Measurements from ENCODE around the gene KLF13.

Gene KLF13

GRCh38 chr15:31398677-31399301, 72.2 kb downstream of the KLF13 start:
- Mint-ChIP-seq H3K4me3 (no peak overlapping the region), H3K36me3 (no peaks in the 10 kb centered on the region), H3K9me3 (no peaks in the 10 kb centered on the region), H3K27me3 (no peaks in the 10 kb centered on the region), H3K4me1 (peaks cover 6% of the 10 kb centered on the region), H3K27ac (no peak overlapping the region)
- DNase-seq (ENCODE audit: low spot score in 2 of 2): no peak
- ATAC-seq (ENCODE audit: low read depth): no peak

DNA sequence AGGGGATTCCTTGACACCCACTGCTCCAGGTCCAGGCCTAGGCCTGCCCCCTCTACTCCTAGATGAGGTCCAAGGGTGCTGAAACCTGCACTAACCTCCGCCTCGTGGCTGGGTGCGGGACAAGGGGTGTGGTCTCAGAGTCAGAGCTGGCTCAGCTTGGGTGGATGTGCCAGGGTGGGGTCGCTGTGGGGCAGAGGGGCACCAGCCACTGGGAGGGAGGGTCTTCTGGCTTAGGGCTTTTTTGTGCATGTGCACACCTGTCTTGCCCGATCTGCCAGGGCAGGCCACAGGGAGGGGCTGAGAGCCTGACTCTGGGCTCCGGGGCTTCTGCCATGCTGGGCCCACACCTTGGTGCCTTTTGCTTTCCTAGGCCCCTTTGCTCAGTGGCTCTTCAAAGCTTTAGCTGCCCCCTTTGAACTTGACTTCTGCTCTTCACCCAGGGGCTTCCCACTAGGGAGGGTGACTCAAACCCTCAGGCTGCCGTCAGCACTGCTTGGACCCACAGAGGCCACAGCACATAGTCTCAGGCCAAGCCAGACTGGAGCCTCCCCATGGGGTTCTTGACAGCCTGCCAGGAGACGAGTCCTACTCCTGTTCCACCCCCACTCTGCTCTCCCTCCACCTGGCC, 73.0 kb downstream of the KLF13 start:
- H3K36me3 Mint-ChIP-seq: no peaks in the 10 kb centered on the region
- ATAC-seq (ENCODE audit: low read depth): no peak
- H3K4me3 Mint-ChIP-seq: no peak overlapping the region
- no peak for DNase-seq (ENCODE audit: low spot score in 2 of 2)
- H3K4me1 Mint-ChIP-seq: peaks cover 5% of the 10 kb centered on the region
- no peak overlapping the region for H3K27ac Mint-ChIP-seq
- no peaks in the 10 kb centered on the region for H3K9me3 Mint-ChIP-seq
- H3K27me3 Mint-ChIP-seq: no peaks in the 10 kb centered on the region

DNA sequence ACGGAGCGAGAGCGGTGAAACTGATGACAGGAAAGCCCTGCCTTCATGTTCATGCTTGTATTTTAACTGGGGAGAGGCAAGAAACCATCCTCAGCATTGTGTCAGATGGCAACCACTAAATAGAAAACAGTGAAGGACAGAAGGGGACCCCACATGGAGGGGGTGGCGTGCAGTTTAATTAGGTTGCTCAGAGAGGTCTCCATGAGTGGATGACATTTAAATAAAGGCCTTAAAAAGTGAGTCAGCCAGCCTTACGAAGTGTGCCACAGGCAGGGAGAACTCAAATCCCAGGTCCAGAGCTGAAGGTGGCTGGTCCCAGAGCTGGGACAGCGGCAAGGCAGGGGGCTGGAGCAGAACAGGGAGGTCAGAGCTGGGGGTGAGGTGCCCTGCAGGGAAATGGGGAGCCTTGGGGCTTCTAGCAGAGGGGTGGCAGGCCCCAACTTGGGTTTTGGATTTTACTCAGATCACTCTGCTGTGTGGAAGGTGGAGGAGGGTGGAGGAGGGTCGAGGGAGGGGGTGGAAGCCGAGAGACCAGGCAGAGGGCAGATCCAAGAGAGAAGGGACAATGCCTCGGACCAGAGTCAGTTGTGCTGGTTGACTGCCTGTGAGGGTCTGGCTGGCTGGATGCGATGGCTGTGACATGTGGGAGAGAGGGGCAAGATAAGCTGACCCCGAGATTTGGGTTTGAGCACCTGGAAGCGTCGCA, 73.7 kb downstream of the KLF13 start:
- ATAC-seq (ENCODE audit: low read depth): no peak
- H3K36me3 Mint-ChIP-seq: no peaks in the 10 kb centered on the region

DNA sequence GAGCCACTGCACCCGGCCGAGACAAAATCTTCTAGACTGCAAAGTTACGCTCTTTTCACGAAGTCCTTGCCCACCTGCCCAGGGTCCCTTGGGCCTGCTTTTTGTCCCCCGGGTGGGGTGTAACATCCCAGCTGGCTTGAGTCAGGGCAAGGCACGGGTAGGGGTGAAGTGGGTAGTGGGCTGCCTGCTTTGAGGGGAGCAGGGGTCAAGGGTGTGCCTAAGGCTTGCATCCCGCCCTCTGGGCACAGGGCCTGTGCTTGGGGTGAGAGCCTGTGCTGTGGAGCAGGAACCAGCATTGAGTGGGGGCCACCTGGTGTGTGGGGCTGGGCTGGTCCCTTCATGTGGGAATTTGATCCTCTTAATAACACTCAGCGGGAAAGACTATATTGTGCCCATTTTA, 74.6 kb downstream of the KLF13 start:
- no peaks in the 10 kb centered on the region for H3K36me3 Mint-ChIP-seq
- H3K9me3 Mint-ChIP-seq: no peaks in the 10 kb centered on the region
- ATAC-seq (ENCODE audit: low read depth) (no peak), DNase-seq (ENCODE audit: low spot score in 2 of 2) (no peak)
- H3K27me3 Mint-ChIP-seq: no peaks in the 10 kb centered on the region
- no peak overlapping the region for H3K4me3 Mint-ChIP-seq
- peaks cover 13% of the 10 kb centered on the region for H3K4me1 Mint-ChIP-seq
- H3K27ac Mint-ChIP-seq: no peak overlapping the region

More for the DNA sequence above, 73.7 kb downstream of the KLF13 start:
- Mint-ChIP-seq H3K4me1 (peaks cover 10% of the 10 kb centered on the region), H3K27me3 (no peaks in the 10 kb centered on the region), H3K9me3 (no peaks in the 10 kb centered on the region), H3K27ac (no peak overlapping the region), H3K4me3 (no peak overlapping the region)
- DNase-seq (ENCODE audit: low spot score in 2 of 2): no peak

DNA sequence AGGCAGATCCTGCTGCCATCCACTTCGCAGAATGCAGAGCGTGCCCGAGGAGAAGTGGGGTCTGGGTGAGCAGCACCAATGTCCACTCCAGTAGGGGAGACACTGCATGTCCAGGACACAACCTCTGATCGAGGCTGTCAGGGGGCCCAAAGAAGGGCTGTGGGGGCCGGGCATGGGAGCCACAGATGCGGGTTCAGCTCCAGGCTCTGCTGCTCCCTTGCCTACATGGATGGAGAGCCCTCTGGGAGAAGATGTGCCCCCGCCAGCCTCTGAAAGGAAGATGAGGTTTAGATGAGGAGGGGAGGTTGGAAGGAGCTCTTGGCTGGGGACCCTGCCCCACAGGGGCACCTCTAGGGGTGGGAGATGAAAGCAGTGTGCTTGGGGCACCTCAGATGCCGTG, 75.4 kb downstream of the KLF13 start:
- no peak for ATAC-seq (ENCODE audit: low read depth)
- DNase-seq (ENCODE audit: low spot score in 2 of 2): no peak
- no peaks in the 10 kb centered on the region for H3K9me3 Mint-ChIP-seq
- no peak overlapping the region for H3K27ac Mint-ChIP-seq
- H3K4me1 Mint-ChIP-seq: peaks cover 12% of the 10 kb centered on the region
- no peak overlapping the region for H3K4me3 Mint-ChIP-seq
- H3K27me3 Mint-ChIP-seq: no peaks in the 10 kb centered on the region
- H3K36me3 Mint-ChIP-seq: no peaks in the 10 kb centered on the region

DNA sequence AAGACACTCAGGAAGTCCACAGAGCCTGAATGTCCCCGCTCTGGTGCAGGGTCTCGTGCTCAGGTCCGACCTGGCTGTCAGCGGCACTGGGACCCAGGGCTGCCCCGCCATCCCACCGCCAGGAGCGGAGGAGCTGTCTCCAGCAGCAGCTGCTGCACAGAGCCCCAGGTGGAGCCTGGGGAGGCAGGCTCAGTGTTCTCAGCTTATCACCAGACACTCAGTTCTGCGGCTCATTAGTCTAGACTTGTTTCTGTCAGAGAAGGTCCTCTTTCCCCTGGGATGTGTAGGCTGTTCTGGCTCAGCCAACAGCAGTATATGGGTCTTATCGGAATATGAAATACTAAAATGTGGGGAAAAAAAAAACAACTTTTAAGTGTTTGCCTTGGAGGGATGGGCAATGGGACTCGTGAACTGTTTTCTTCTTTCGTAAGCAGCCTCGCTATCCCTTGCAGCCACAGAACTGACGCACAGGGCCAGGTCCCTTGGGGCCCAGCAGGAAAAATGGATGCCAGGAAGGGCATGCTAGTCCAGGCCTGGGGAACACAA, 75.9 kb downstream of the KLF13 start:
- Mint-ChIP-seq H3K4me3 (no peak overlapping the region), H3K4me1 (peaks cover 12% of the 10 kb centered on the region), H3K27ac (no peak overlapping the region), H3K36me3 (no peaks in the 10 kb centered on the region), H3K9me3 (no peaks in the 10 kb centered on the region), H3K27me3 (no peaks in the 10 kb centered on the region)
- no peak for ATAC-seq (ENCODE audit: low read depth)
- no peak for DNase-seq (ENCODE audit: low spot score in 2 of 2)

DNA sequence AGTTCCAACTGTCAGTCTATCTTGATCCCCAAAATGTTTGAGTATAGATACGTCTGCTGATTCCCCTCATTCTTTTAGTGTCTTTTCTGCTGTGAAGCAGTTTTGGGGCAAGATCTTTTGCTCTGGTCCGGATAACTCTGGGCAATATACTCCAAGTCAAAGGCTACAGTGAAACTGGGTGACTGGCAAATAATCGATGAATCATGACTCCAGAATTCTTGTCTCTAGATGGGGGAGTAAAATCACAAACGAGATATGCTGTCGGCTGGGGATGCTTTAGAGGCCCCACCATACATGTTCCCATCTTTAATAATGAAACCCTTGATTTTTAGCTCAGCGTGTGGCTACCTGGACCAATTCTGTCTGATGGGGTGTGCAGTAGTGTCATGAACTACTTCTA, 76.5 kb downstream of the KLF13 start:
- no peak overlapping the region for H3K27ac Mint-ChIP-seq
- DNase-seq (ENCODE audit: low spot score in 2 of 2) (no peak), ATAC-seq (ENCODE audit: low read depth) (no peak)
- no peaks in the 10 kb centered on the region for H3K9me3 Mint-ChIP-seq
- H3K27me3 Mint-ChIP-seq: no peaks in the 10 kb centered on the region
- H3K4me1 Mint-ChIP-seq: peaks cover 12% of the 10 kb centered on the region
- H3K36me3 Mint-ChIP-seq: no peaks in the 10 kb centered on the region
- no peak overlapping the region for H3K4me3 Mint-ChIP-seq

GRCh38 chr15:31403606-31404005, 77.0 kb downstream of the KLF13 start:
- Mint-ChIP-seq H3K4me1 (peaks cover 12% of the 10 kb centered on the region), H3K36me3 (peaks cover 1% of the 10 kb centered on the region), H3K27ac (no peak overlapping the region), H3K27me3 (peaks cover 1% of the 10 kb centered on the region), H3K4me3 (no peak overlapping the region), H3K9me3 (peaks cover 2% of the 10 kb centered on the region)
- DNase-seq (ENCODE audit: low spot score in 2 of 2): no peak
- no peak for ATAC-seq (ENCODE audit: low read depth)

- peaks cover 6% of the 10 kb centered on the region for H3K9me3 Mint-ChIP-seq
- peaks cover 4% of the 10 kb centered on the region for H3K36me3 Mint-ChIP-seq
- DNase-seq (ENCODE audit: low spot score in 2 of 2) (no peak), ATAC-seq (ENCODE audit: low read depth) (no peak)
- no peak overlapping the region for H3K4me3 Mint-ChIP-seq
- peaks cover 12% of the 10 kb centered on the region for H3K4me1 Mint-ChIP-seq
- no peak overlapping the region for H3K27ac Mint-ChIP-seq
- peaks cover 2% of the 10 kb centered on the region for H3K27me3 Mint-ChIP-seq
These were observed 77.7 kb downstream of the KLF13 start for GRCh38 chr15:31404345-31404744.

- H3K27me3 Mint-ChIP-seq: peaks cover 2% of the 10 kb centered on the region
- H3K27ac Mint-ChIP-seq: peak overlapping the region; percentile 36
- peaks cover 7% of the 10 kb centered on the region for H3K9me3 Mint-ChIP-seq
- peak overlapping the region; percentile 62 for H3K4me3 Mint-ChIP-seq
- ATAC-seq (ENCODE audit: low read depth) (peak; percentile 89), DNase-seq (ENCODE audit: low spot score in 2 of 2) (no peak)
- peaks cover 5% of the 10 kb centered on the region for H3K36me3 Mint-ChIP-seq
- peaks cover 12% of the 10 kb centered on the region for H3K4me1 Mint-ChIP-seq
These were observed 78.7 kb downstream of the KLF13 start for GRCh38 chr15:31405200-31405920.

DNA sequence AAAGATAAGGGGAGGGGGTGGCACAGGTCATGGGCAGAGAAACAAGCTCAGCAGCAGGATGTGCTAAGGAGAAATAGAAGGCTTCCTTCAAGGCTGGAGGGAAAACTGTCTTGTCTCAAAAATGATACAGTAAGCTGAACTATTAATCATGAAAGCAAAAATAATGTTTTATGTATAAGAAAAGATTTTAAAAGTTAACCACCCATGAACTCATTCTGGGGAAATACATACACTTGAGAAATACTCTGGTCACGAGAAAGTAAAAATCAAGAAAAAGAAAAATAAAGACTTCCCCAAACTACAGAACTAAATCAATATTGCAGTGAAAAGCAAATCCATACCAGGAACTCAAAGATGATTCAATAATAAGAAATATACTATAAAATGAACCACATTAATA, 80.7 kb downstream of the KLF13 start:
- Mint-ChIP-seq H3K27me3 (peaks cover 2% of the 10 kb centered on the region), H3K9me3 (peaks cover 7% of the 10 kb centered on the region), H3K4me1 (peaks cover 12% of the 10 kb centered on the region), H3K36me3 (peaks cover 5% of the 10 kb centered on the region), H3K4me3 (no peak overlapping the region), H3K27ac (no peak overlapping the region)
- ATAC-seq (ENCODE audit: low read depth) (no peak), DNase-seq (ENCODE audit: low spot score in 2 of 2) (no peak)

- Mint-ChIP-seq H3K36me3 (peaks cover 5% of the 10 kb centered on the region), H3K4me3 (no peak overlapping the region), H3K27ac (no peak overlapping the region), H3K27me3 (peaks cover 2% of the 10 kb centered on the region), H3K4me1 (peaks cover 12% of the 10 kb centered on the region), H3K9me3 (peaks cover 7% of the 10 kb centered on the region)
- DNase-seq (ENCODE audit: low spot score in 2 of 2) (no peak), ATAC-seq (ENCODE audit: low read depth) (no peak)
These were observed 81.2 kb downstream of the KLF13 start for GRCh38 chr15:31407851-31408250.

DNA sequence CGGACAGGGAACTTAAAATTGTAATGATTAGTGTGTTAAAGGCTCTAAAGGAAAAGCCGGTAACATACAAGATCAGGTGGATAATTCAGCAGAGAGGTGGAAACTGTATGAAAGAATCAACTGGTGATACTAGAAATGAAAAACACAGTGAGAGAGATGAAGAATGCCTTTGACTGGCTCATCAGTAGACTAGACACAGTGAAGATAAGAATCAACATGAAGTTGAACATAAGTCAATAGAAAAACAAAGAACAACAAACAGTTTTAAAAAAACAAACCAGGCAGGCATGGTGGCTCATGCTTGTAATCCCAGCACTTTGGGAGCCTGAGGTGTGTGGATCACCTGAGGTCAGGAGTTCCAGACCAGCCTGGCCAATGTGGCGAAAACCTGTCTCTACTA, 82.1 kb downstream of the KLF13 start:
- ATAC-seq (ENCODE audit: low read depth): no peak

DNA sequence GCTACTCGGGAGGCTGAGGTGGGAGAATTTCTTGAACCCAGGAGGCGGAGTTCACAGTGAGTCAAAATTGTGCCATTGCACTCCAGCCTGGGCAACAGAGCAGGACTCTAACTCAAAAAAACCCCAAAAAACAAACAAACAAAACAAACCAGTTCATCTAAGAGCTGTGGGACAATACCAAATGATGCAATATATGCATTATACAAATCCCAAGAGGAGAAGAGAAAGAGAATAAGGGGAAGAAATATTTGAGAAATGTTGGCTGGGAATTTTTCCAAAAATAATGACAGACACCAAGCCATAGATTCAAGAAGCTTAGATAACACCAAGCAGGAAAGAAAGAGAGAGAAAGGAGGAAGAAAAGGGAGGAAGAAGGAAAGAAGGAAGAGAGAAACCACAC, 82.5 kb downstream of the KLF13 start:
- Mint-ChIP-seq H3K27ac (no peak overlapping the region), H3K27me3 (peaks cover 2% of the 10 kb centered on the region)

More for the DNA sequence above, 82.1 kb downstream of the KLF13 start:
- H3K9me3 Mint-ChIP-seq: peaks cover 7% of the 10 kb centered on the region
- H3K4me3 Mint-ChIP-seq: no peak overlapping the region
- H3K4me1 Mint-ChIP-seq: peaks cover 12% of the 10 kb centered on the region
- DNase-seq (ENCODE audit: low spot score in 2 of 2): no peak
- no peak overlapping the region for H3K27ac Mint-ChIP-seq
- H3K27me3 Mint-ChIP-seq: peaks cover 2% of the 10 kb centered on the region
- peaks cover 5% of the 10 kb centered on the region for H3K36me3 Mint-ChIP-seq

More for the DNA sequence above, 82.5 kb downstream of the KLF13 start:
- no peak for ATAC-seq (ENCODE audit: low read depth)
- Mint-ChIP-seq H3K4me3 (no peak overlapping the region), H3K36me3 (peaks cover 5% of the 10 kb centered on the region), H3K9me3 (peaks cover 7% of the 10 kb centered on the region), H3K4me1 (peaks cover 12% of the 10 kb centered on the region)
- DNase-seq (ENCODE audit: low spot score in 2 of 2): no peak
